IPS DF 6.9 (cell line): ENCODE measurements around the gene PRDM2.

Source experiments
- DNase-seq: peaks from one replicate; pipeline ENCODE4 v3.0.0-alpha.2; 2013; ENCODE audit warnings: low read depth, low spot score
- H3K27ac ChIP-seq: one replicate; pipeline ENCODE4 v1.5.1; 2013; ENCODE audit warnings: low read length, control low read depth
- H3K27me3 ChIP-seq: 2 replicates; pipeline ENCODE4 v1.6.1; 2013; ENCODE audit warnings: mild to moderate bottlenecking, low read length; ENCODE audit not compliant: control insufficient read depth, insufficient read depth
- H3K36me3 ChIP-seq: 2 replicates; pipeline ENCODE4 v1.6.1; 2013; ENCODE audit warnings: low read length; ENCODE audit not compliant: control insufficient read depth, insufficient read depth
- H3K4me1 ChIP-seq: 2 replicates; pipeline ENCODE4 v1.6.1; 2013; ENCODE audit warnings: low read length; ENCODE audit not compliant: control insufficient read depth, insufficient read depth
- H3K4me3 ChIP-seq: 2 replicates; pipeline ENCODE4 v1.5.1; 2013; ENCODE audit warnings: mild to moderate bottlenecking, low read length
- H3K9me3 ChIP-seq: 2 replicates; pipeline ENCODE4 v1.6.1; 2013; ENCODE audit warnings: low read length, inconsistent platforms; ENCODE audit not compliant: control insufficient read depth, insufficient read depth
- WGBS: extraction: QIAGEN DNeasy Blood & Tissue Kit; methylation state at CpG from one replicate; pipeline ENCODE4 v1.1.7; 2013; ENCODE audit warnings: mixed read lengths, missing lambda C conversion rate; ENCODE audit not compliant: insufficient read length, insufficient coverage; 5-methylcytosine and 5-hydroxymethylcytosine counted together

PRDM2 gene

GRCh38 chr1:13802782-13803545, 103.0 kb downstream of the PRDM2 start:
- no peaks in the 10 kb centered on the region for H3K36me3 ChIP-seq
- 0 out of 2 replicates have a peak, but pooled peaks cover 2% of the 10 kb centered on the region for H3K4me1 ChIP-seq
- no peaks in the 10 kb centered on the region for H3K27me3 ChIP-seq
- WGBS: no CpG with 5 or more reads among the region's 19 CpGs
- no peak overlapping the region for H3K4me3 ChIP-seq
- no peak for DNase-seq
- no peak overlapping the region for H3K27ac ChIP-seq
- no peaks in the 10 kb centered on the region for H3K9me3 ChIP-seq

DNA sequence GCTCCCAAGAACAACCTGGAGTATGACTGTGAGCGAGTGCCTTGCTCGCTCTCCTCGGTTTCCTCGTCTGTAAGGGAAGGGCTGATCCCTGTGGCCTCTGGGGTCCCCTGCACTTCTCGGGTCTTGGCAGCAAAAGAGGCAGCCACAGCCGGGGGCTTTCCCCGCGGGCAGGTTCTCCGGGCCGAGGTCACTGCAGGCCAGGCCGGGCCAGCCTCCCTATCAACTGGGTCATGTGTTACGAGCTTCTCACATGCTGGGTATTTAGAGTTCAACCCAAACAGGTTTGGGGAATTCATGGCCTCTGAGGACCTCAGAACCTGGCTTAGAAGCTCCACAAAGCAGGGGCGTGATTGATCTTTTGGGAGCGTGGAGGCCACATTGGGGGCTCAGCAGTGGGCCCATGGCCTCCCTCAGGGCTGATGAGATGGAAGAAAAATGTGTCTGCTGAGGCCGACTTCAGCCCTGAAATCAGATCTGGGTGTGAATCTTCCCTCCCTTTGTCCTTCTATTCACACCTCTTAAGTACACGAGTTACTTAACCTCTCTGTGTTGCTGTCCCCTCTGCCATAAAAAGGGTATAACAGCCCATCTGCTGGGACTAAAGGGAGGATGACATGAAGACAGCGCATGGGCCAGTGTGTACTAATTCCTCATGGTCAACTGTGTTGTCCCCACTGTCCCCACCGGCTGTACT, 103.7 kb downstream of the PRDM2 start:
- H3K9me3 ChIP-seq: no peaks in the 10 kb centered on the region
- WGBS: no CpG with 5 or more reads among the region's 18 CpGs
- DNase-seq: no peak
- H3K27ac ChIP-seq: no peak overlapping the region
- 0 out of 2 replicates have a peak, but pooled peaks cover 2% of the 10 kb centered on the region for H3K4me1 ChIP-seq
- H3K36me3 ChIP-seq: no peaks in the 10 kb centered on the region
- H3K27me3 ChIP-seq: no peaks in the 10 kb centered on the region
- H3K4me3 ChIP-seq: no peak overlapping the region

DNA sequence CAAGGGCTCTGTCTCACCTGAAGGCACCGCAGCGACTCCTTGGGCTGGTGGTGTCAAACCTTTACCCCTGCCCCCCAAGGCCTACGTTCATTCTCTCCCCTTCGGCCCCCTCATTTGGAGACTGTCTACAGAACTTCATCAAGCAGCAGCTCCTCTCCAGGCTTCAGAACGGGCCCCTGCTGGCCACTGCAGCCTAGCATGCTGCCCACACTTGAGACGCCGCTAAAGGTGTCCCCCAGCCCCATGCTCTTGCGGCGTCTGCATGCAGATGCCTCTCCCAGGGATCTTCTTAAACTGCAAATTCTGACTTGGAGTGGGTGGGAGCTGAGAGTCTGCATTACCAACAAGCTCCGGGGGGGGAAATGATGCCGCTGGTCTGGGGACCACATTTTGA, 104.2 kb downstream of the PRDM2 start:
- Histone ChIP-seq H3K27ac (no peak overlapping the region), H3K9me3 (no peaks in the 10 kb centered on the region), H3K4me3 (no peak overlapping the region), H3K27me3 (no peaks in the 10 kb centered on the region), H3K4me1 (0 out of 2 replicates have a peak, but pooled peaks cover 2% of the 10 kb centered on the region), H3K36me3 (no peaks in the 10 kb centered on the region)
- no peak for DNase-seq
- no CpG with 5 or more reads among the region's 11 CpGs for WGBS

GRCh38 chr1:13805431-13805830, 105.4 kb downstream of the PRDM2 start:
- DNase-seq: no peak
- H3K27ac ChIP-seq: no peak overlapping the region
- H3K9me3 ChIP-seq: no peaks in the 10 kb centered on the region
- no CpG with 5 or more reads among the region's 5 CpGs for WGBS
- no peak overlapping the region for H3K4me3 ChIP-seq
- 0 out of 2 replicates have a peak, but pooled peaks cover 2% of the 10 kb centered on the region for H3K4me1 ChIP-seq
- no peaks in the 10 kb centered on the region for H3K36me3 ChIP-seq
- no peaks in the 10 kb centered on the region for H3K27me3 ChIP-seq

DNA sequence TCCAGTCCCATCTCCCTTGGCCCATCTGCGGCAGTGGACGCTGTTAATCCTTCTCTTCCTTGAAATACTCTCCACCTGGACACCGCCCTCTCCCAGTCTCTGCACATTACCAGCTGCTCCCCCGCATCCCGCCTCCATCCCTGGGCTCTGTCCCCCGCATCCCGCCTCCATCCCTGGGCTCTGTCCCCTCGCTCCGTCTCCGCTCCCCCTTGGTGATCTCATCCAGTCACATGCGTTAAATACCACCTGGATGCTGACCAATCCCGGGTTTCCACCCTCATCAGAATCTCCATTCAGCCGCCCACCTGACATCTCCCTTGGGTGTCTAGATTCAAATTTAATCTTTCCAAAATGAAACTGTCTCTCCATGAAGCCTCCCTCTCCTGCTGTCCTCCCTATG, 106.1 kb downstream of the PRDM2 start:
- no peak for DNase-seq
- WGBS: no CpG with 5 or more reads among the region's 13 CpGs
- Histone ChIP-seq H3K9me3 (no peaks in the 10 kb centered on the region), H3K27ac (no peak overlapping the region), H3K4me1 (0 out of 2 replicates have a peak, but pooled peaks cover 2% of the 10 kb centered on the region), H3K27me3 (no peaks in the 10 kb centered on the region), H3K36me3 (no peaks in the 10 kb centered on the region), H3K4me3 (no peak overlapping the region)

- Histone ChIP-seq H3K4me1 (no peaks in the 10 kb centered on the region), H3K9me3 (no peaks in the 10 kb centered on the region), H3K27ac (no peak overlapping the region), H3K36me3 (no peaks in the 10 kb centered on the region), H3K27me3 (no peaks in the 10 kb centered on the region), H3K4me3 (no peak overlapping the region)
- no CpG with 5 or more reads among the region's 7 CpGs for WGBS
- DNase-seq: no peak
These were observed 107.2 kb downstream of the PRDM2 start for GRCh38 chr1:13807209-13807608.

GRCh38 chr1:13808729-13809131, 108.7 kb downstream of the PRDM2 start:
- no peak for DNase-seq
- no peak overlapping the region for H3K4me3 ChIP-seq
- H3K27me3 ChIP-seq: no peaks in the 10 kb centered on the region
- no peaks in the 10 kb centered on the region for H3K4me1 ChIP-seq
- no peaks in the 10 kb centered on the region for H3K36me3 ChIP-seq
- no peak overlapping the region for H3K27ac ChIP-seq
- WGBS: no CpG with 5 or more reads among the region's 7 CpGs
- no peaks in the 10 kb centered on the region for H3K9me3 ChIP-seq

DNA sequence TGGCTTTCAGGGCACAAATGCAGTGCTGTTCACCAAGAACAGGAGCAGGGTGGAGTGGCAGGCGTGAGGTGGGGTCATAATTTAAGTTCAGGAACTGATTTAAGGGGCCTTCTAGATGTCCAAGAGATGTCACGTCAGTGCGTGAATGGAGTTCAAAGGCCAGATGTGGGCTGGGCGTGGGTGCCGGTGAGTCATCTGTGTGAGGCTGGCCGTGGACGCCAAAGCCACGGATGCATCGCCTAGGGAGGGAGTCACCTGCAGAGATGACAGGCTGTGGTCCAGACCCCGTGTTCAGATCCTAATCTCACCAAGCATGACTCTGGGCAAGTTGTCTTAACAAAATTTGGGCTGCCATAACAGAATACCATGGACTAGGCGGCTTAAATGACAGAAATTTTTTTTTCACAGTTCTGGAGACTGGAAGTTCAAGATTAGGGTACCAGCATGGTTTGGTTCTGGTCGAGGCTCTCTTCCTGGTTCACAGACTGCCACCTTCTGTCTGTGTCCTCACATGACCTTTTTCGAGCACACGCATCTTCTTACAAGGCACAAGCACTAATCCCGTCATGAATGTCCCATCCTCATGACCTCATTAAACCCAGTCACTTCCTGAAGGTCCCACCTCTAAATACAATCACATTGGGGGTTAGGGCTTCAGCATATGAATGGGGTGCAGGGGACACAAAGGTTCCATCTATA, 109.6 kb downstream of the PRDM2 start:
- Histone ChIP-seq H3K27me3 (no peaks in the 10 kb centered on the region), H3K4me1 (no peaks in the 10 kb centered on the region), H3K27ac (no peak overlapping the region), H3K4me3 (no peak overlapping the region), H3K9me3 (no peaks in the 10 kb centered on the region), H3K36me3 (no peaks in the 10 kb centered on the region)
- WGBS: no CpG with 5 or more reads among the region's 15 CpGs
- no peak for DNase-seq

- no peak for DNase-seq
- Histone ChIP-seq H3K9me3 (no peaks in the 10 kb centered on the region), H3K36me3 (no peaks in the 10 kb centered on the region), H3K4me1 (no peaks in the 10 kb centered on the region), H3K27me3 (no peaks in the 10 kb centered on the region), H3K4me3 (no peak overlapping the region), H3K27ac (no peak overlapping the region)
- no CpG with 5 or more reads among the region's 20 CpGs for WGBS
These were observed 112.7 kb downstream of the PRDM2 start for GRCh38 chr1:13812456-13813397.
